Neutrophil (primary cell): ENCODE data around the gene MICU1.
"Not testable (repeated sequence)": the region's sequence is repeated elsewhere in the genome, so short reads cannot be mapped to it uniquely, and the experiment has no call there.

Experiments
- H3K27ac ChIP-seq: fragments of 200-600 bp; sonication (generic); 2 replicates; pipeline ENCODE4 v1.5.1; 2016; ENCODE audit warnings: mild to moderate bottlenecking, moderate library complexity
- H3K27me3 ChIP-seq: fragments of 200-600 bp; sonication (generic); 2 replicates; pipeline ENCODE4 v1.6.0; 2016; ENCODE audit warnings: mild to moderate bottlenecking
- H3K36me3 ChIP-seq: fragments of 200-600 bp; sonication (generic); 2 replicates; pipeline ENCODE4 v1.5.1; 2017
- H3K4me1 ChIP-seq, 2 experiments: fragments of 200-600 bp in 1 of 2; sonication (generic) in 1 of 2; 1 replicate in 1 of 2; 2 replicates in 1 of 2; pipeline versions ENCODE4 v1.5.1 to v1.6.1; 2013 to 2016; ENCODE audit warnings: low read depth in 1 of 2, low read length in 1 of 2, mild to moderate bottlenecking in 1 of 2, moderate library complexity in 1 of 2; ENCODE audit not compliant: control insufficient read depth in 1 of 2, insufficient read depth in 1 of 2
- H3K4me3 ChIP-seq, 2 experiments: fragments of 200-600 bp in 1 of 2; sonication (generic) in 1 of 2; 1 replicate in 1 of 2; 2 replicates in 1 of 2; pipeline ENCODE4 v1.5.1; 2013 to 2016; ENCODE audit warnings: low read depth in 1 of 2, low read length in 1 of 2, mild to moderate bottlenecking in 1 of 2, moderate library complexity in 1 of 2
- H3K9me3 ChIP-seq: fragments of 200-600 bp; sonication (generic); 2 replicates; pipeline ENCODE4 v1.5.1; 2016
- TF ChIP-seq, protein P1 (sequence below): fragments of 200-600 bp; sonication (generic); IDR thresholded peaks from 2 replicates; pipeline ENCODE4 v1.5.1; 2016; ENCODE audit warnings: antibody characterized with exemption

The MICU1 gene

DNA sequence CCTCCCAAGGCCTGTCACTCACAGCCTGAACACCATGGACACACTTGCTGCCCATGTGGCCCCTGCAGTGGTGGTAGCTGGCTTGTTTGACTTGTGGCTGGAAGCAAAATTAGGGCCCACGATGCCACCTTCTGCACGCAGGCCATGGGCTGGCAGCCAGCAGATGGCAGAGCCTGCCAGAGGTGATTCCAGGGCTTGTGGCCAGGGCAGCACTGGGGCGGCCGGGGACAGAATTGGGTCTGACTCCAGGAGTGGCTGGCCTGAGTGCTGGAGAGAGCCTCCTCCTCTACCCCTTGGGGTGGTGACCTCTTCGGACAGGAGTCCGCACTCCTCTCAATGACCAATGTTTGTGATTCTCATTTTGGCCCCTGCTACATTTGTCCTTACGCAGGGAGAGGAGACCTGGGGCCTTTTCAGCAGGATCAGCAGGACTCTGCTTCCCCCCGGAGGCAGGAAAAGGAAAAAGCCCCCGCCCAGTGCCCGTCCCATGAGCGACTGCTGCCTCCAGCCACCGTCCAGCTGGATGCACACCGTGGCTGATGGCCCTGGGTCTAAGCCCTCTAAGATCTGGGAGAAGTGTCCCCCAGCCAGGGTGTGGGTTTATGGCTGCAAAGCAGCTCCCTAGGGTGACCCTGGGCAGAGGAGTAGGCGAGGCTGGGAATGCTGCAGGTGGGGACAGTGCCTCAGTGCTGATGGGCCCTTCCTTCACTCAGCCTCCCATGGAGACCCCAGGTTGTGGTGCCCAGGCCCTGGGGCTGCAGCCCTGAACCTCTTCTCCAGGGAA is 297.6 kb downstream of the MICU1 start:
- Histone ChIP-seq H3K27me3 (no peaks in the 10 kb centered on the region), H3K4me3 (no peak overlapping the region), H3K27ac (no peak overlapping the region), H3K4me1 (peaks cover 86 to 94% of the 10 kb centered on the region in 2 experiments), H3K9me3 (no peaks in the 10 kb centered on the region), H3K36me3 (peaks cover 1% of the 10 kb centered on the region)
- TF ChIP-seq, protein P1, sequence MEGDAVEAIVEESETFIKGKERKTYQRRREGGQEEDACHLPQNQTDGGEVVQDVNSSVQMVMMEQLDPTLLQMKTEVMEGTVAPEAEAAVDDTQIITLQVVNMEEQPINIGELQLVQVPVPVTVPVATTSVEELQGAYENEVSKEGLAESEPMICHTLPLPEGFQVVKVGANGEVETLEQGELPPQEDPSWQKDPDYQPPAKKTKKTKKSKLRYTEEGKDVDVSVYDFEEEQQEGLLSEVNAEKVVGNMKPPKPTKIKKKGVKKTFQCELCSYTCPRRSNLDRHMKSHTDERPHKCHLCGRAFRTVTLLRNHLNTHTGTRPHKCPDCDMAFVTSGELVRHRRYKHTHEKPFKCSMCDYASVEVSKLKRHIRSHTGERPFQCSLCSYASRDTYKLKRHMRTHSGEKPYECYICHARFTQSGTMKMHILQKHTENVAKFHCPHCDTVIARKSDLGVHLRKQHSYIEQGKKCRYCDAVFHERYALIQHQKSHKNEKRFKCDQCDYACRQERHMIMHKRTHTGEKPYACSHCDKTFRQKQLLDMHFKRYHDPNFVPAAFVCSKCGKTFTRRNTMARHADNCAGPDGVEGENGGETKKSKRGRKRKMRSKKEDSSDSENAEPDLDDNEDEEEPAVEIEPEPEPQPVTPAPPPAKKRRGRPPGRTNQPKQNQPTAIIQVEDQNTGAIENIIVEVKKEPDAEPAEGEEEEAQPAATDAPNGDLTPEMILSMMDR: peak; percentile 12

DNA sequence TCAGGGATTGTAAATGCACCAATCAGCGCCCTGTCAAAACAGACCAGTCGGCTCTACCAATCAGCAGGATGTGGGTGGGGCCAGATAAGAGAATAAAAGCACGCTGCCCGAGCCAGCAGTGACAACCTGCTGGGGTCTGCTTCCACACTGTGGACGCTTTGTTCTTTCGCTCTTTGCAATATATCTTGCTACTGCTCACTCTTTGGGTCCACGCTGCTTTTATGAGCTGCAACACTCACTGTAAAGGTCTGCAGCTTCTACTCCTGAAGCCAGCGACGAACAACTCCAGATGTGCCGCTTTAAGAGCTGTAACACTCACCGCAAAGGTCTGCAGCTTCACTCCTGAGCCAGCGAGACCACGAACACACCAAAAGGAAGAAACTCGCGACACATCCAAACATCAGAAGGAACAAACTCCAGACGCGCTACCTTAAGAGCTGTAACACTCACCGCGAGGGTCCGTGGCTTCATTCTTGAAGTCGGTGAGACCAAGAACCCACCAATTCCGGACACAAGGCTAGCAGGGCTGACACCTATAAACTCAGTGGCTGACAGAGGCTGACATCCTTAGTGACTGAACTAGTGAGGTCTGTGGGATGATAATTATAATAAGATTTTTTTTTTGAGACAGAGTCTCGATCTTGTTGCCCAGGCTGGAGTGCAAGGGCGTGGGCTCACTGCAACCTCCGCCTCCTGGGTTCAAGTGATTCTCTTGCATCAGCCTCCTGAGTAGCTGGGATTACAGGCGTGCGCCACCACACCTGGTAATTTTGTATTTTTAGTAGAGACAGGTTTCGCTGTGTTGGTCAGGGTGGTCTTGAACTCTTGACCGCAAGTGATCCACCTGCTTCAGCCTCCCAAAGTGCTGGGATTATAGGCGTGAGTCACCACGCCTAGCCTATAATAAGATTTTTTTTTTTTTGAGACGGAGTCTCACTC is 298.9 kb downstream of the MICU1 start:
- H3K27me3 ChIP-seq: not testable (repeated sequence)

DNA sequence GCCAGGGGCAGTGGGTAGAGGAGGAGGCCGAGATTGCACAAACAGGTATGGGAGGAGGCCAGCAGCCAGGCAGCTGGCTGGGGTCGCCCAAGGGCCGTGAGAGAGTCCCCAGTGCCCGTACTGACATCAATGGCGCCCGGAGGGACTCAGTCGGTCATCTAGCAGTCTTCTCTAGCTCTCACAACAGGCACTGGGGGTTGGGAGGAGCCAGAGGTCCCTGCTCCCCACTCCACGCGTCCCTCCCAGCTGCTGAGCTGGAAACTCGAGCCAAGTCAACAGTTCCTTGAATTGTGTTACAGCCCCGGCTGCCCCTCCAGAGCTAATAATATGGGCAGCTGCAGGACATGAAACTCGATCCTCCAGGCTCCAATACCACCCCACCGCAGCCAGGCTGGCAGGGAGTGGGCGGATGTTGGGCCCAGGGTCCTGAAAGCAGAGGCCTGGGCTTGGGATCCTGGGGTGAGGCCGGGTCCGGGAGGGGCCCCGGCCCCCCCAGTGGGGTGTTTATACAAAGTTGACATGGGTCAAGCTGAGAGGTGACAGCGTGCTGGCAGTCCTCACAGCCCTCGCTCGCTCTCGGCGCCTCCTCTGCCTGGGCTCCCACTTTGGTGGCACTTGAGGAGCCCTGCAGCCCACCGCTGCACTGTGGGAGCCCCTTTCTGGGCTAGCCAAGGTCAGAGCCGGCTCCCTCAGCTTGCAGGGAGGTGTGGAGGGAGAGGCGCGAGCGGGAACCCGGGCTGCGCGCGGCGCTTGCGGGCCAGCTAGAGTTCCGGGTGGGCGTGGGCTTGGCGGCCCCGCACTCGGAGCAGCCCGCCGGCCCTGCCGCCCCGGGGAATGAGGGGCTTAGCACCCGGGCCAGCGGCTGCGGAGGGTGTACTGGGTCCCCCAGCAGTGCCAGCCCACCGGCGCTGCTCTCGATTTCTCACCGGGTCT is 300.4 kb downstream of the MICU1 start:
- peak overlapping the region in 1 of 2 experiments; percentile 28 for H3K4me3 ChIP-seq
- not testable (repeated sequence) for H3K9me3 ChIP-seq, H3K36me3 ChIP-seq, H3K27me3 ChIP-seq
- peaks cover 86 to 94% of the 10 kb centered on the region in 2 experiments for H3K4me1 ChIP-seq
- H3K27ac ChIP-seq: peak overlapping the region; percentile 66

More for the DNA sequence above, 298.9 kb downstream of the MICU1 start:
- Histone ChIP-seq H3K27ac (peak overlapping the region; percentile 42), H3K4me1 (peaks cover 86 to 94% of the 10 kb centered on the region in 2 experiments)
- not testable (repeated sequence) for H3K4me3 ChIP-seq, H3K9me3 ChIP-seq, H3K36me3 ChIP-seq

DNA sequence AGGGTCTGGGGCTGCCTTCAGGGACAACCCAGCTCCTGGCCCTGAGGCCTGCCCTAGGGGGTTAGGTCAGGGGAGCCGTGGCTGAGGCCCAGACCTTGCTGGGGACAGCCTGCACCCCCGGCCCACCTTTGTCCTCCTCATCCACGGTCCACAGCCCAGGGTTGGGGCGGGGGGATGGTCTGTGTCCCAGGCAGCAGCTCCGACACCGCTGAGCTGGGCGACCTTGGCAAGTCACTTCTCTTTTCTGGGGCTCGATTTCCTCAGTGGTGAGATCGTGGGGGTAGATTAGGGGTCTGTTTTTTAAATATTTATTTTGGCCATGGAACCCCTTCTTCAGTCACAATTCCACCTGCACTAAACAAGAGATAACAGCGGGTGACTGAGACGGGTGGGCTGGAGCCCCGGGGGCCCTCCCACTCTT is 302.1 kb downstream of the MICU1 start:
- H3K4me3 ChIP-seq: peak overlapping the region in 1 of 2 experiments; percentile 24
- H3K27ac ChIP-seq: peak overlapping the region; percentile 99
- peaks cover 83 to 94% of the 10 kb centered on the region in 2 experiments for H3K4me1 ChIP-seq

DNA sequence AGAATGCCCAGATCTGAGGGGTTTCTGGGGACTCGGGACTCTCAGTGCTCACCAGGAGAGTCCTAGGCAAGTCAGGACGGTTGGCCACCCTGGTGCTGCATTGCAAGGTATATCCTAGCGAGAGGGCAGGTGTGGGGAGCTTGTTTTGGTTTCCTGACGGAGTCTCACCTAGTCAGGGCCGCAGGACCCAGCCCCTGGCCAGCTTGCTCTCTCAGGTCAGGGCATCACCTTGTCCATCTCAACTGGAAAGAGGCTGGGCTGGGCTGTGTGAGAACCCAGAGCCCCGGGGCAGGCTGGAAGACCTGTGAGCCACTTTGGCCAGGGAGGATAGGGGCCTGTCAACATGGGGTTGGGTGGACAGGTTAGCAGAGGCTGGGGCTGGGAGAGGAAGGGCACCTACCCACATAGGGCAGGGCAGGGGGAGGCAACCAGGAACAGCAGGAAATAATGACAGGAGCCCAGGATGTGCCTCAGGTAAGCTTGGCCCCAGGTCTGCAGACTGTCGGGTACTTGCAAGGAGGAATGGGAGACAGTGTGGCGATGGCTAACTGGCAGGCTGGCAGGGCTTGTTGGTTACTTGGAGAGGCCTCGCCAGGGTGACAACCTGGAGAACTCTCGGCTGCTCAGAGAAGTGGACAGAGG is 302.6 kb downstream of the MICU1 start:
- H3K4me3 ChIP-seq: peak overlapping the region in 1 of 2 experiments; percentile 24
- peaks cover 83 to 94% of the 10 kb centered on the region in 2 experiments for H3K4me1 ChIP-seq
- TF ChIP-seq, protein P1: no peak

More for the DNA sequence above, 302.1 kb downstream of the MICU1 start:
- no peaks in the 10 kb centered on the region for H3K27me3 ChIP-seq
- TF ChIP-seq, protein P1: no peak
- no peaks in the 10 kb centered on the region for H3K36me3 ChIP-seq
- H3K9me3 ChIP-seq: no peaks in the 10 kb centered on the region

More for the DNA sequence above, 302.6 kb downstream of the MICU1 start:
- Histone ChIP-seq H3K27ac (peak overlapping the region; percentile 99), H3K9me3 (no peaks in the 10 kb centered on the region), H3K27me3 (no peaks in the 10 kb centered on the region), H3K36me3 (no peaks in the 10 kb centered on the region)
